Sigmoid colon (tissue), 3 donors: Measurements from ENCODE around the gene SLIT3.

Experiments
- POLR2A ChIP-seq, 2 donors: fragments of 450-650 bp; IDR thresholded peaks; one replicate each; pipeline ENCODE4 v1.6.1; 2016; ENCODE audit warnings: antibody characterized with exemption in 2 of 2, mild to moderate bottlenecking in 2 of 2, moderate library complexity in 2 of 2
- TF ChIP-seq, protein P1 (sequence below), 4 experiments: fragments of 450-650 bp in 3 of 4; fragments of 200-600 bp in 1 of 4; IDR thresholded peaks; one replicate each; pipeline ENCODE4 v1.5.1; 2016 to 2019; ENCODE audit warnings: antibody characterized with exemption in 4 of 4, mild to moderate bottlenecking in 3 of 4, moderate library complexity in 2 of 4

- TF ChIP-seq, protein P1, sequence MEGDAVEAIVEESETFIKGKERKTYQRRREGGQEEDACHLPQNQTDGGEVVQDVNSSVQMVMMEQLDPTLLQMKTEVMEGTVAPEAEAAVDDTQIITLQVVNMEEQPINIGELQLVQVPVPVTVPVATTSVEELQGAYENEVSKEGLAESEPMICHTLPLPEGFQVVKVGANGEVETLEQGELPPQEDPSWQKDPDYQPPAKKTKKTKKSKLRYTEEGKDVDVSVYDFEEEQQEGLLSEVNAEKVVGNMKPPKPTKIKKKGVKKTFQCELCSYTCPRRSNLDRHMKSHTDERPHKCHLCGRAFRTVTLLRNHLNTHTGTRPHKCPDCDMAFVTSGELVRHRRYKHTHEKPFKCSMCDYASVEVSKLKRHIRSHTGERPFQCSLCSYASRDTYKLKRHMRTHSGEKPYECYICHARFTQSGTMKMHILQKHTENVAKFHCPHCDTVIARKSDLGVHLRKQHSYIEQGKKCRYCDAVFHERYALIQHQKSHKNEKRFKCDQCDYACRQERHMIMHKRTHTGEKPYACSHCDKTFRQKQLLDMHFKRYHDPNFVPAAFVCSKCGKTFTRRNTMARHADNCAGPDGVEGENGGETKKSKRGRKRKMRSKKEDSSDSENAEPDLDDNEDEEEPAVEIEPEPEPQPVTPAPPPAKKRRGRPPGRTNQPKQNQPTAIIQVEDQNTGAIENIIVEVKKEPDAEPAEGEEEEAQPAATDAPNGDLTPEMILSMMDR (IDR thresholded peaks at IDR 0.05) = no peak
- no peak for TF ChIP-seq POLR2A (IDR thresholded peaks at IDR 0.05)
These were observed 371.3 kb downstream of the SLIT3 start for GRCh38 chr5:168929656-168930055.
